Stimulated activated CD4-positive, alpha-beta T cell treated with anti-CD3 and anti-CD28 coated beads, Interleukin-4, amount 100 ng/mL, for 1 hour (primary cell): ENCODE results near the gene SRGAP2B.
A peak's percentile ranks its signal among the peaks of the same experiment; 100 is the strongest.
"Not testable (repeated sequence)": the region's sequence is repeated elsewhere in the genome, so short reads cannot be mapped to it uniquely, and the experiment has no call there.

Source experiments
- DNase-seq: peaks from one replicate; pipeline ENCODE4 v3.0.0-alpha.2; 2020

SRGAP2B gene

GRCh38 chr1:145095284-145096057 is at the start of gene SRGAP2B, which contains the start of gene FAM72D:
Gene SRGAP2B (minus strand): TSS chr1:145095328. CDS start chr1:145092901, 2,427 bp downstream.
Gene FAM72D (plus strand): TSS chr1:145095974. CDS start chr1:145096848, 874 bp downstream.
- DNase-seq, result not testable (repeated sequence)

- not testable (repeated sequence) for DNase-seq
Measured at GRCh38 chr1:145144264-145144913, 49.3 kb upstream of the SRGAP2B start.

DNA sequence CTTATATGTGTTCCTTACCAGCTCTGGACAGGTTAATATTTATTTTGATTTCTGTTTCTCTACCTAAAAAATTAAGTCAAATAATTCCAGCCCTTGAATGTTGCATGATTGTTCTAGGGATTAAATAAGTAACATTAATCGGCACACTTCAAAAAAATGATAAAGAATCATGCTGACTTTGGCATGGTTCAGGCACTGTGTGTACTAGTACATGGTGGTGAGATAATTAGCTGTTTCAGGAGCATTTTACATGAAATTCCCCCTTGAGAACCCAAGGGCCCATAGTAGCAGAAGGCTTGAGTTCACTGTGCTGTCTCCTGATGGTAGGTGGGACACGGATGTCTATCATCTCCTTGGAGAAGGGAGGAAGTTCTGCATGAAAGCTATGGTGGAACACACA is 45.4 kb upstream of the SRGAP2B start:
- DNase-seq, result not testable (repeated sequence)

- DNase-seq, result not testable (repeated sequence)
Measured at GRCh38 chr1:145134476-145134875, 39.3 kb upstream of the SRGAP2B start.

DNA sequence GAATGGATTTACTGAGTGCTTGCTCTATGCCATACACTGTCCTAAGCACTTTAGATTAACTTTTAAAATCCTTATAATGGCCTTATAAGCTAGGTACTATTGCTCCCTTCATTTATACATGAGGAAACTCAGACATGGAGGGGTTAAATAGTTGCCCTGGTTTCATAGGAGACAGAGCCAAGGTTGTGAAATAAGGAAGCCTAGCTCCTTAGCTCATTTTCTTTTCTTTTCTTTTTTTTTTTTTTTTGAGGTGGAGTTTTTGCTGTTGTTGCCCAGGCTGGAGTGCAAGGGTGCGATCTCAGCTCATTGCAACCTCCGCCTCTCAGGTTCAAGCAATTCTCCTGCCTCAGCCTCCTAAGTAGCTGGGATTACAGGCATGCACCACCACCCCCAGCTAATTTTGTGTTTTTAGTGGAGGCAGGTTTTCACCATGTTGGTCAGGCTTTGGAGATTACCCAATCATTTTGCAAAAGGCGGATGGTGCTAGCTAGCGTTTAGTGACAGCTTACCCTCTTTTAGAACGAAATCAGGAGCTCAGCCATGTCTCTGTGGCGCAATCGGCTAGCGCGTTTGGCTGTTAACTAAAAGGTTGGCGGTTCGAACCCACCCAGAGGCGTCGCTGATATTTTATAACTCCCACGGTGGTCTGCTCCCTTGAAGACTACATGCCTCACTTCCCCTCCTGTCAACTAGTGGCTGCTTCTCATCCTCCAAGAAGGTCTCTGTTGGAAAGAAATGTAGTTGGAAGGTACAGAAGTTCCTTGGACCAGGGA is 33.8 kb upstream of the SRGAP2B start:
- not testable (repeated sequence) for DNase-seq

DNA sequence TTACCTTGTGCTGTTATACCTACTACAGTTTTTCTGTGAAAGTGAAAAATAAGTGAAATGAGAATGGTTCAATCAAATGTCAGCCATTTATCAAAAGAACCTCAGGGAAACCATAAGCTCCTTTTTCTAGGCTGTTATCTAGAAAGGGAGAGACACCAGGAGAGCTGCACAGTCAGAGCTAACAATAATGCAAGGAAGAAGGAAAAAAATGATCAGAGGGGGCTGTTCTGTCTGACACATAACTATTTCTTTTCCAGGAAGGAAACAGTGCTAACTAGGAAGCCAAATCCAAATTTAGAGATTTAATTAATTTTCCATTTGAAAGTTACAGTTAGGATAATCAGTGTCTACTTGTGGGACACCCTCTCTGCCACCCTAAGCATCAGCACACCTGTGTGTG is 32.0 kb upstream of the SRGAP2B start:
- DNase-seq, result not testable (repeated sequence)

GRCh38 chr1:145125112-145125511 is 30.0 kb upstream of the SRGAP2B start:
- not testable (repeated sequence) for DNase-seq

DNA sequence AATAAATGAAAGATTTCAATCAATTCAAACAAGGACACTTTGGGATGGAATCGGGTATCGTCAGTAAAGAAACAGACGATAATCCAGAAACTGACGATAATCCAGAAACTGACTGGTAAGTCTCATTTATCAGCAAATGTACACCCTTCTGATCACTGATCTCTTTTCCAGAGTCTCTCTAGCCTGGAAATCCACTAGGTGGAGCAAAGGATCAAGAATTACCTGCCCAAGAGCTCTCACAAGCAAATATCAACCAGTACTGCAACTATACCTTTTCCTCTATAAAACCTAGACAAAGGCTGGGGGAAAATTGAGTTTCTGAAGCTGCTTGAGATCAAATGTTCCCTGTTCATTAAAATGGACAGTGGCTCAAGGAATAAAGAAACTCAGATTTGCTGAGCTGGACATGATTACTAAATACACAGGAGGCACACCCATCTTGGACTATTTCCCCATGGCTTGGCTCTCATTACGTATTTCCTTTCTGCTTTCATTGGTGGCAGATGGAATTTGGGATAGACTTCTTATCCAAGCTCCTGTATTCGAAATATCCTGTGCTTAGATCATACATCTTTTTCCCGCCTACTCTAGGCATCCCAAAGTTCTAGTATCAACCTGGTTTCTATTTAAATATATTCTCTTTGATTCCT is 29.0 kb upstream of the SRGAP2B start:
- not testable (repeated sequence) for DNase-seq

- DNase-seq, result not testable (repeated sequence)
Measured at GRCh38 chr1:145123062-145123395, 27.9 kb upstream of the SRGAP2B start.

DNA sequence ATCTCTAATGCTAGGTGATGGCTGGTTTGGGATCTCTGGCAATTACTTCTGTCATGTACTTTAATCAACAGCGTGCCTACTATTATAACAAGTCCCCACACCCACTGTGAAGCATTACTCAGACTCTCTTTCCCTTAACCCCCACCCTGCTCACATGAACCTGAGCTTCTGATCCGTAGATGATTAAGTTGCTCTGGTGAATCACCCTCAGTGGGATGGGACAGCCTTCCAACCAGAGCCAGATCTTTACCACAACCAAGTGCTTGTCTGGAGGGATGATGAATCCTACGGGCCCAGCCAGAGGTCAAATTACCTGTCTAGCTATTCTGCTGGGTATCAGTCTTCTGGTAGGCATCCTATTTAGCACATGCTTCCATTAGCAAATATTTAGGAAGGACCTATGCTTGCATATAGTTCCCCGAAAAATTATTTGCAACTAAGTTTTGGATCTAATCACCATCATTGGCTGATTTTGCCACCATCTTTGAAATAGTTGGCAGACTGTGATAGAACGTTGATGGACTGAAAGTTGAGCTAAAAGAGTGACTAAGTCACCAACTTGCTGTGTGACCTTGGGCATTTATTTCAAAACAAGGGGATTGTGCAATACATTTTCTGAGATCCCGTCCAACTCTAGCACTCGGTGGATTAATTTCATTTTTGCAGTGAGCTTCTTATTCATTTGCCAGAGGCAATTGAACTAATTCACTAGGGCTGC is 27.4 kb upstream of the SRGAP2B start:
- not testable (repeated sequence) for DNase-seq

DNA sequence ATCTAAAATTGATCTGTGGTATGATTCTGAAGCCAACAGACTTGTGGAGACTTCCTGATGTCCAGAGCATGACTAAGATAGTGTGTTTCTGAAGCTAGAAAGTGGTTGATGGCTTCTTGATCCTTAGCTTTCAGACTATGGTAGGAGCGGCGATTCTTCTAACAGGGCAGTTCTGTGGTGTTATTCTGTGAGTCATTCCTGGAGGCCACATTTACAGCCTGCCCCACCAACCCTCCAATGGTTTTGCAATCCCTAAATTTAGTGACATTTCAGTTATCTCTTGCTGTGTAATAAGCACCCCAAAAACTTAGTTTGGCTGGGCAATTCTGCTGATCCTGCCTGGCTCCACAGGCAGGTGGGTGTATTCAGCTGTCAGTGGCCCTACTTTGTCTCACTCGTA is 24.7 kb upstream of the SRGAP2B start:
- not testable (repeated sequence) for DNase-seq

- not testable (repeated sequence) for DNase-seq
Measured at GRCh38 chr1:145115587-145116493, 20.7 kb upstream of the SRGAP2B start.

DNA sequence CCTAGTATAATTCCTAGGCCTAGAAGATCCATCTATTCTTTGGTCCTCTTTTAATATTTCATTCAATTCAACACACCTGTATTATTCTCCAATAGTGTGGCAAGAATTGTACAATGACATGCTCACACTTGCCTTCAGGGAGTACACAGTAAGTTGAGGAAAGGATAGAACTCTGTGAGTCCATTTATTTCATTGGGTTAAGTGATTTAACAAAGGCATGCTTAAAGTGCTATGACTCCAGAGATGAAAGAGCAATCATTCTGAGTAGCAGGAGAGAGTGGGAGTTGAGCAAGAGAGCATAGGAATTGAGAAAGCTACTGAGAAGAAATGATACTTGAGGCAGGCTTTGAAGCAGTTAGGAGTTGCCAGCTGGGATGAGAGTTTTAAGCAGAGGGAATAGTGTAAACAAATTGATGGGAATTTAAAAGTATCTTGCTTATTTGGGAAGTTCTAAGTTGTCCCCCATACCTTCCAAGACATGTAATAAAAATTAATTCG is 19.5 kb upstream of the SRGAP2B start:
- not testable (repeated sequence) for DNase-seq

GRCh38 chr1:145112703-145113102 is 17.6 kb upstream of the SRGAP2B start:
- DNase-seq, result not testable (repeated sequence)

DNA sequence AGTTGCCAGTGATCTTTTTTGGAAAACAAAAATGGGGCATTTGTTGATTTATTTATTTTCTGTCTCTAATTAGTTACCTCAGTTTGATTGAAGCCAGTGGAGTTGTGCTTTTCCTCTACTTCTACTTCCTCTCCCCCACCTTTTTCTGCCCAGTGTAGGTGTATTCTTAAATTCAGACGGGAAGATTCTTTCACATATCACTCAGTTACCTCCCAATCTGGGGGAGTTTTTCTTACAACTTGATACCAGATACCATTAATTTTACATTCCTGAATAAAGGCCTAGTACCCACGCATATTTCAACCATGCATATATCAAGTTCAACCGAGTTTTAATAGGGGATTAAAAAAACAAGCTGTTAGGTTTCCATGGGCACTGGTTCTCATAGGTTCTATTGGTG is 16.5 kb upstream of the SRGAP2B start:
- DNase-seq, result not testable (repeated sequence)

DNA sequence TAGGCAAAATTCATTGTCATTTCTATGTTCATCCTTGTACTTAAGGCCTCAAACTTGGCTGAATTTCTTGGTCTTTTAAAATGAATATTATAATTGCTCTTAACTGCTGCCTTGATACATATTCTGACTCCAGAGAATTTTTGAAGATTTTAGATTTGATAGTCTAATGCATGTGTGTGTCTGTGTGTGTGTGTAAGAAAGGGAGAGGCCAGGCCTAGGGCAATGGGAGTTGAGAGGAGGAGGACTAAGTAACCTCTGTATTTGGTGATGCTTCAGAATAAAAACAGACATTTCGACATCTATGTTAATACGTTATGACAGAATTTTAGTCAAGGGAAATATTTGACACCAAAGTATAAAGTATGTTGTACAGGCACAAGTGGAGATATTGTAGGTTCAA is 8.2 kb upstream of the SRGAP2B start:
- not testable (repeated sequence) for DNase-seq

DNA sequence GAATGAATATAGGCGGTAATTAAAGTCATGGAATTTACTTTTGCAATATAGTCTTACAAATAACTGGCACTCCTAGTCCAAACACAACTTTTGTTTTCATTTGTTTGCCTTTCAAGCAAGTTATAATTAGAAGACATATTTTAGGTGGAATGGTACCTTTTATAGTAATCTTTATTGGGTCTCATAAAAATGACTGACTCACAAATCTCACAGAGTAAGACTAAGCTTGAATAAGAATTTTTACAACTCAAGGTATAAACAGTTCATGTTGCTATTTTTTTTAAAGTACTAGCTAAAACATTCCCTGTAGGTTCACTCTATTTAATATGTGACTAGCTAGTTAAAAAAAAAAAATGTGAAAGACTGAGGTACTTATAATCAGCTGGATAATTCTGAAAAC is 6.6 kb upstream of the SRGAP2B start:
- not testable (repeated sequence) for DNase-seq

- peak; percentile 3 for DNase-seq
Measured at GRCh38 chr1:145094655-145095211, 395 bp downstream of the SRGAP2B start.

GRCh38 chr1:145093517-145094149 is 1.5 kb downstream of the SRGAP2B start:
- DNase-seq, result peak; percentile 8
